ENCODE data around the gene SLC16A3. TPM values are rescaled to one million over a fixed set of nuclear protein-coding genes. Genes with fewer than 3 reads are reported as not detected.

Gene SLC16A3
- total and polyA plus RNA-seq, 10 of the 15 experiments (the other 5 are each of a cell fraction or from before 2014, with no cell fraction given), result 0.10 to 46.5 (median 8.0) TPM

GRCh38 chr17:82216301-82217119 lies 12.3 kb upstream of the SLC16A3 start:
- intact Hi-C loops (cut with micrococcal nuclease; ENCODE audit: unreplicated experiment), result no loop called here
- Histone ChIP-seq H3K27ac (ENCODE audit: control insufficient read depth, insufficient read depth) (peak overlapping the region; percentile 39), H3K4me1 (ENCODE audit: control insufficient read depth, insufficient read depth, low read length) (peaks cover 24% of the 10 kb centered on the region), H3K27me3 (replicated peaks in 1 of 2; ENCODE audit: control insufficient read depth in 2 of 2, insufficient read depth in 2 of 2, low read length in 1 of 2) (no peaks in the 10 kb centered on the region), H3K9me3 (replicated peaks; ENCODE audit: control insufficient read depth, insufficient read depth, low read length) (no peaks in the 10 kb centered on the region; the same call in 2 of the 3 replicates), H3K9ac (ENCODE audit: control insufficient read depth, insufficient read depth, low read length) (peak overlapping the region; percentile 48; the same call in 1 of the 2 replicates), H3K4me3 (no peak overlapping the region), H3K36me3 (ENCODE audit: control insufficient read depth in 2 of 2, insufficient read depth in 2 of 2, low read length in 1 of 2) (no peaks in the 10 kb centered on the region), H2AFZ (ENCODE audit: control insufficient read depth, low read depth, low read length) (peak overlapping the region; percentile 35), H3K79me2 (ENCODE audit: control insufficient read depth, insufficient read depth, low read length) (no peaks in the 10 kb centered on the region; the same call in 1 of the 2 replicates), H4K20me1 (ENCODE audit: control insufficient read depth, insufficient read depth) (no peaks in the 10 kb centered on the region), H3K4me2 (ENCODE audit: control insufficient read depth, insufficient read depth) (peak overlapping the region; percentile 70)
- ChIA-PET POLR2A (interaction anchor here (1.2 to 2.2 kb wide), 3 partner anchors 10 to 25 kb away, joined by 3 to 6 read pairs (median 4); partner anchors contain the start of gene SLC16A3), SMC1A (ENCODE audit: uncharacterized antibody, unreplicated experiment) (interaction anchor here (0.6 kb wide), 1 partner anchor 12 kb away, joined by 3 read pairs; no protein-coding TSS in a partner anchor), RAD21 (ENCODE audit: unreplicated experiment) (interaction anchor here (2.4 kb wide), 1 partner anchor 10 kb away, joined by 5 read pairs; no protein-coding TSS in a partner anchor), CTCF (interaction anchor here (1.5 kb wide), 1 partner anchor 10 kb away, joined by 3 read pairs; no protein-coding TSS in a partner anchor)
- in situ Hi-C loops (cut with MboI), result no loop called here
- WGBS (ENCODE audit: insufficient coverage, insufficient replicate concordance, low lambda C conversion rate, missing lambda C conversion rate), result 3% methylated on average over 17 of the region's 17 CpGs
- FAIRE-seq (peak; percentile 71), DNase-seq (ENCODE audit: low read depth, low spot score) (peak; percentile 59), ATAC-seq (peak; percentile 83)
- BruUV-seq (replicated peaks), result no TSS peak
- TF ChIP-seq GATAD2B (conservative IDR thresholded peaks at IDR 0.05; ENCODE audit: low read depth) (no peak), NFYA (IDR thresholded peaks at IDR 0.05; ENCODE audit: borderline replicate concordance, low read depth, low read length) (no peak), RAD21 (IDR thresholded peaks at IDR 0.05; ENCODE audit: insufficient read depth, low read depth, low read length) (no peak), CBX3 (IDR thresholded peaks at IDR 0.05; ENCODE audit: borderline replicate concordance, low read depth) (no peak), POLR2AphosphoS2 (IDR thresholded peaks at IDR 0.05; ENCODE audit: low read depth, low read length) (no peak), LARP7 (IDR thresholded peaks at IDR 0.05) (no peak), MYC (IDR thresholded peaks at IDR 0.05; ENCODE audit: insufficient read depth, insufficient read length, insufficient replicate concordance, low read length, severe bottlenecking) (no peak), BHLHE40 (IDR thresholded peaks at IDR 0.05; ENCODE audit: borderline replicate concordance in 1 of 2, low read depth in 2 of 2, low read length in 1 of 2) (0 out of 4 replicates have a peak, but pooled peaks have one; percentile 8 to 31), STAT3 (IDR thresholded peaks at IDR 0.05; ENCODE audit: low read depth, low read length) (no peak), BCL3 (IDR thresholded peaks at IDR 0.05; ENCODE audit: borderline replicate concordance, insufficient read depth, low read depth, low read length, poor library complexity, severe bottlenecking) (no peak), CBFB (IDR thresholded peaks at IDR 0.05; ENCODE audit: low read depth) (no peak), IKZF1 (conservative IDR thresholded peaks at IDR 0.05) (peak; percentile 81), ATF3 (IDR thresholded peaks at IDR 0.05; ENCODE audit: borderline replicate concordance, extremely low read depth, low read depth, low read length) (no peak), ZBTB40 (IDR thresholded peaks at IDR 0.05; ENCODE audit: borderline replicate concordance) (0 out of 2 replicates have a peak, but pooled peaks have one; percentile 11), RBBP5 (conservative IDR thresholded peaks at IDR 0.05) (no peak), CREB1 (IDR thresholded peaks at IDR 0.05; ENCODE audit: low read depth) (no peak), ZNF207 (IDR thresholded peaks at IDR 0.05; ENCODE audit: borderline replicate concordance) (0 out of 2 replicates have a peak, but pooled peaks have one; percentile 35)
